NT2/D1 (cell line): Measurements from ENCODE around the gene IRF2.

Experiments used
- SUZ12 ChIP-seq: IDR thresholded peaks from 2 replicates; pipeline ENCODE4 v1.6.1; 2011; ENCODE audit not compliant: insufficient read length, insufficient read depth; ENCODE audit errors: extremely low read depth
- YY1 ChIP-seq: IDR thresholded peaks from 2 replicates; pipeline ENCODE4 v1.6.1; 2011; ENCODE audit not compliant: insufficient read length, insufficient read depth

DNA sequence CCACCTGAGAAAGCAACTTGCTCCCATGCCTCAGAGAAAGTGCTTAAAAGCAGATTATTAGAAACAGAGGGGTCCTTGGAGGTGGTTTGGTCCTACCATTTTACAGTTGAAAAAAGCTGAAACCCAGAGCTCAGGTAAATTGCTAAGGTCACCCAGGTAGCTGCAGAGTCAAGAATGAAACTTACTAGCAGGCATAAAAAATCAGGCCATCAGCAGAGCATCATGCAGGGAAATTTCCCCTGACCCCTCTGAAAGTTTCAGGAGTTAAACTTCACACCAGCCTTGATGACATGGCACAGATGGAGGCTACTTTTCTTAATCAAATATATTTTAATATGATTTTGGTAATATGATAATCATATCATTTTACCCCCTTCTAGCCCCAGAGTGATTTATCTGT is 70.3 kb downstream of the IRF2 start:
- TF ChIP-seq YY1 (no peak), SUZ12 (no peak)
